ENCODE data around the gene LSAMP. TPM values are rescaled to one million over a fixed set of nuclear protein-coding genes. Genes with fewer than 3 reads are reported as not detected.

LSAMP gene
- total RNA-seq, 1 experiment from 2014 or later: not detected

GRCh38 chr3:115852278-115852677 is 593.0 kb downstream of the LSAMP start:
- Histone ChIP-seq H3K4me1 (no peaks in the 10 kb centered on the region), H3K9me3 (no peaks in the 10 kb centered on the region), H3K4me3 (ENCODE audit: low read depth, low read length) (no peak overlapping the region), H3K27me3 (replicated peaks; ENCODE audit: control insufficient read depth, insufficient read depth, low read length) (no peaks in the 10 kb centered on the region), H3K36me3 (ENCODE audit: control insufficient read depth, insufficient read depth, low read length) (no peaks in the 10 kb centered on the region)
- no TSS peak for BruUV-seq (replicated peaks)
- Mint-ChIP-seq H3K36me3 (ENCODE audit: insufficient read depth, unreplicated experiment) (no peaks in the 10 kb centered on the region), H3K4me1 (ENCODE audit: low read depth, unreplicated experiment) (no peaks in the 10 kb centered on the region), H3K27me3 (ENCODE audit: insufficient read depth, unreplicated experiment) (peaks cover 13% of the 10 kb centered on the region), H3K4me3 (ENCODE audit: unreplicated experiment) (no peak overlapping the region), H3K27ac (ENCODE audit: unreplicated experiment) (no peak overlapping the region), H3K9me3 (ENCODE audit: unreplicated experiment) (no peaks in the 10 kb centered on the region)
- no peak for DNase-seq
- TF ChIP-seq CTCF (IDR thresholded peaks at IDR 0.05; ENCODE audit: insufficient read depth in 1 of 2, low read depth in 1 of 2, low read length in 1 of 2, severe bottlenecking in 1 of 2, unreplicated experiment in 1 of 2): no peak
- CTCF ChIA-PET: no interaction called here
- POLR2A ChIA-PET: no interaction called here
- intact Hi-C loops (cut with micrococcal nuclease; ENCODE audit: unreplicated experiment): no loop called here

- POLR2A ChIA-PET: no interaction called here
- Histone ChIP-seq H3K36me3 (ENCODE audit: control insufficient read depth, insufficient read depth, low read length) (no peaks in the 10 kb centered on the region), H3K4me3 (ENCODE audit: low read depth, low read length) (no peak overlapping the region), H3K4me1 (no peaks in the 10 kb centered on the region), H3K9me3 (no peaks in the 10 kb centered on the region), H3K27me3 (replicated peaks; ENCODE audit: control insufficient read depth, insufficient read depth, low read length) (no peaks in the 10 kb centered on the region)
- no TSS peak for BruUV-seq (replicated peaks)
- H3K27me3 Mint-ChIP-seq (ENCODE audit: insufficient read depth, unreplicated experiment): peaks cover 12% of the 10 kb centered on the region
- no peaks in the 10 kb centered on the region for H3K9me3 Mint-ChIP-seq (ENCODE audit: unreplicated experiment)
- H3K36me3 Mint-ChIP-seq (ENCODE audit: insufficient read depth, unreplicated experiment): no peaks in the 10 kb centered on the region
- no peak overlapping the region for H3K4me3 Mint-ChIP-seq (ENCODE audit: unreplicated experiment)
- TF ChIP-seq CTCF (IDR thresholded peaks at IDR 0.05; ENCODE audit: insufficient read depth in 1 of 2, low read depth in 1 of 2, low read length in 1 of 2, severe bottlenecking in 1 of 2, unreplicated experiment in 1 of 2): no peak
- intact Hi-C loops (cut with micrococcal nuclease; ENCODE audit: unreplicated experiment): no loop called here
- CTCF ChIA-PET: no interaction called here
- no peak for DNase-seq
- no peak overlapping the region for H3K27ac Mint-ChIP-seq (ENCODE audit: unreplicated experiment)
- H3K4me1 Mint-ChIP-seq (ENCODE audit: low read depth, unreplicated experiment): no peaks in the 10 kb centered on the region
Measured at GRCh38 chr3:115851571-115851970, 593.7 kb downstream of the LSAMP start.

GRCh38 chr3:115848641-115849040 is 596.6 kb downstream of the LSAMP start:
- Histone ChIP-seq H3K4me1 (no peaks in the 10 kb centered on the region), H3K4me3 (ENCODE audit: low read depth, low read length) (no peak overlapping the region), H3K27me3 (replicated peaks; ENCODE audit: control insufficient read depth, insufficient read depth, low read length) (no peaks in the 10 kb centered on the region), H3K9me3 (no peaks in the 10 kb centered on the region), H3K36me3 (ENCODE audit: control insufficient read depth, insufficient read depth, low read length) (no peaks in the 10 kb centered on the region)
- BruUV-seq (replicated peaks): no TSS peak
- no peak for DNase-seq
- peaks cover 8% of the 10 kb centered on the region for H3K27me3 Mint-ChIP-seq (ENCODE audit: insufficient read depth, unreplicated experiment)
- intact Hi-C loops (cut with micrococcal nuclease; ENCODE audit: unreplicated experiment): no loop called here
- no peak overlapping the region for H3K27ac Mint-ChIP-seq (ENCODE audit: unreplicated experiment)
- H3K4me3 Mint-ChIP-seq (ENCODE audit: unreplicated experiment): no peak overlapping the region
- no peaks in the 10 kb centered on the region for H3K4me1 Mint-ChIP-seq (ENCODE audit: low read depth, unreplicated experiment)
- ChIA-PET CTCF (interaction anchor here (0.8 kb wide), 1 partner anchor 34 kb away, joined by 3 read pairs; no protein-coding TSS in a partner anchor), POLR2A (no interaction called here)
- H3K36me3 Mint-ChIP-seq (ENCODE audit: insufficient read depth, unreplicated experiment): no peaks in the 10 kb centered on the region
- H3K9me3 Mint-ChIP-seq (ENCODE audit: unreplicated experiment): no peaks in the 10 kb centered on the region
- no peak for TF ChIP-seq CTCF (IDR thresholded peaks at IDR 0.05; ENCODE audit: insufficient read depth in 1 of 2, low read depth in 1 of 2, low read length in 1 of 2, severe bottlenecking in 1 of 2, unreplicated experiment in 1 of 2)

All from Caco-2 (cell line).